ENCODE measurements around the gene FAM111B. TPM values are rescaled to one million over a fixed set of nuclear protein-coding genes. Genes with fewer than 3 reads are reported as not detected.
"Not testable (repeated sequence)": the region's sequence is repeated elsewhere in the genome, so short reads cannot be mapped to it uniquely, and the experiment has no call there.

Gene FAM111B
- 7.2 TPM for polyA plus RNA-seq (2013, experiment 1 of 2)
- polyA plus RNA-seq (2013, experiment 2 of 2), result 7.0 TPM

- Histone ChIP-seq H3K18ac (ENCODE audit: low read length) (peak within 1 kb of the TSS; percentile 84), H2BK5ac (ENCODE audit: low read length) (no peak within 1 kb of the TSS), H2AK5ac (ENCODE audit: low read depth, low read length) (no peak within 1 kb of the TSS), H4K8ac (ENCODE audit: low read depth, low read length) (no peak within 1 kb of the TSS), H2BK120ac (ENCODE audit: low read depth, low read length) (no peak within 1 kb of the TSS), H3K4me1 (ENCODE audit: control insufficient read depth in 2 of 2, insufficient read depth in 1 of 2, low read depth in 1 of 2, low read length in 2 of 2) (peaks cover 4 to 9% of the 10 kb centered on the region in 2 donors), H4K91ac (ENCODE audit: low read depth, low read length, poor library complexity) (no peak within 1 kb of the TSS), H3K14ac (ENCODE audit: low read length) (peak within 1 kb of the TSS; percentile 31), H3K36me3 (replicated peaks in 1 of 2; ENCODE audit: control insufficient read depth in 2 of 2, insufficient read depth in 2 of 2, low read length in 2 of 2) (peaks cover 0 to 30% of the 10 kb centered on the region in 2 donors), H3K4me2 (ENCODE audit: insufficient read depth, low read length, poor library complexity, severe bottlenecking) (peak within 1 kb of the TSS; percentile 66), H3K9ac (ENCODE audit: low read depth, low read length, poor library complexity) (peak within 1 kb of the TSS; percentile 51), H3K9me3 (replicated peaks in 1 of 2; ENCODE audit: control insufficient read depth in 2 of 2, insufficient read depth in 1 of 2, low read depth in 1 of 2, low read length in 2 of 2) (peaks cover 0 to 15% of the 10 kb centered on the region in 2 donors), H3K4me3 (ENCODE audit: low read length in 2 of 2) (peak within 1 kb of the TSS; percentile 68 to 81), H2BK15ac (ENCODE audit: low read length) (no peak within 1 kb of the TSS), H3K27ac (replicated peaks; ENCODE audit: low read length) (peak within 1 kb of the TSS; percentile 58), H3K23ac (ENCODE audit: low read depth, low read length, poor library complexity) (no peak within 1 kb of the TSS), H3K27me3 (ENCODE audit: control insufficient read depth in 3 of 3, insufficient read depth in 3 of 3, low read depth in 1 of 3, low read length in 3 of 3) (peaks cover 0 to 12% (median 2%) of the 10 kb centered on the region in 3 experiments), H2BK12ac (ENCODE audit: low read length) (no peak within 1 kb of the TSS), H3K4ac (ENCODE audit: low read length) (no peak within 1 kb of the TSS), H3K79me1 (ENCODE audit: low read depth, low read length) (no peaks in the 10 kb centered on the region), H2AFZ (ENCODE audit: low read length) (peak within 1 kb of the TSS; percentile 98)
- WGBS, 2 donors (ENCODE audit: extremely low coverage in 2 of 2, insufficient read length in 2 of 2, insufficient replicate concordance in 1 of 2), result no CpG with 5 or more reads among the region's 64 CpGs
- DNase-seq (ENCODE audit: low spot score), result peak; percentile 85
These were observed at the start of gene FAM111B for GRCh38 chr11:59106363-59107336. TSS of gene FAM111B (plus strand) at chr11:59107237. CDS start at chr11:59109626, 2,389 bp downstream.

GRCh38 chr11:59058120-59059033, 48.7 kb upstream of the FAM111B start:
- H3K9me3 ChIP-seq (replicated peaks in 1 of 2; ENCODE audit: control insufficient read depth in 2 of 2, insufficient read depth in 1 of 2, low read depth in 1 of 2, low read length in 2 of 2); H3K27me3 ChIP-seq (ENCODE audit: control insufficient read depth in 3 of 3, insufficient read depth in 3 of 3, low read depth in 1 of 3, low read length in 3 of 3); H2BK12ac ChIP-seq (ENCODE audit: low read length); H2BK15ac ChIP-seq (ENCODE audit: low read length); H4K91ac ChIP-seq (ENCODE audit: low read depth, low read length, poor library complexity); H4K8ac ChIP-seq (ENCODE audit: low read depth, low read length); H3K23ac ChIP-seq (ENCODE audit: low read depth, low read length, poor library complexity); H3K9ac ChIP-seq (ENCODE audit: low read depth, low read length, poor library complexity); H2AK5ac ChIP-seq (ENCODE audit: low read depth, low read length); H3K4me1 ChIP-seq (ENCODE audit: control insufficient read depth in 2 of 2, insufficient read depth in 1 of 2, low read depth in 1 of 2, low read length in 2 of 2); H3K4ac ChIP-seq (ENCODE audit: low read length); H3K79me1 ChIP-seq (ENCODE audit: low read depth, low read length); H2BK5ac ChIP-seq (ENCODE audit: low read length); H3K14ac ChIP-seq (ENCODE audit: low read length); H2BK120ac ChIP-seq (ENCODE audit: low read depth, low read length); H3K18ac ChIP-seq (ENCODE audit: low read length); H3K36me3 ChIP-seq (replicated peaks in 1 of 2; ENCODE audit: control insufficient read depth in 2 of 2, insufficient read depth in 2 of 2, low read length in 2 of 2); H3K27ac ChIP-seq (replicated peaks; ENCODE audit: low read length): not testable (repeated sequence)
- Histone ChIP-seq H2AFZ (ENCODE audit: low read length) (peak overlapping the region; percentile 87), H3K4me2 (ENCODE audit: insufficient read depth, low read length, poor library complexity, severe bottlenecking) (peak overlapping the region; percentile 61), H3K4me3 (ENCODE audit: low read length in 2 of 2) (peak overlapping the region; percentile 29 to 74)
- WGBS, 2 donors (ENCODE audit: extremely low coverage in 2 of 2, insufficient read length in 2 of 2, insufficient replicate concordance in 1 of 2), result no CpG with 5 or more reads among the region's 27 CpGs
- peak; percentile 97 for DNase-seq (ENCODE audit: low spot score)

GRCh38 chr11:59060096-59060495, 46.9 kb upstream of the FAM111B start:
- H2AK5ac ChIP-seq (ENCODE audit: low read depth, low read length); H3K23ac ChIP-seq (ENCODE audit: low read depth, low read length, poor library complexity); H2BK12ac ChIP-seq (ENCODE audit: low read length); H3K79me1 ChIP-seq (ENCODE audit: low read depth, low read length); H2AFZ ChIP-seq (ENCODE audit: low read length); H3K14ac ChIP-seq (ENCODE audit: low read length); H3K4ac ChIP-seq (ENCODE audit: low read length); H2BK15ac ChIP-seq (ENCODE audit: low read length); H3K4me2 ChIP-seq (ENCODE audit: insufficient read depth, low read length, poor library complexity, severe bottlenecking); H4K8ac ChIP-seq (ENCODE audit: low read depth, low read length); H4K91ac ChIP-seq (ENCODE audit: low read depth, low read length, poor library complexity); H2BK5ac ChIP-seq (ENCODE audit: low read length); H3K36me3 ChIP-seq (replicated peaks in 1 of 2; ENCODE audit: control insufficient read depth in 2 of 2, insufficient read depth in 2 of 2, low read length in 2 of 2); DNase-seq (ENCODE audit: low spot score); H3K9ac ChIP-seq (ENCODE audit: low read depth, low read length, poor library complexity); H2BK120ac ChIP-seq (ENCODE audit: low read depth, low read length); H3K4me1 ChIP-seq (ENCODE audit: control insufficient read depth in 2 of 2, insufficient read depth in 1 of 2, low read depth in 1 of 2, low read length in 2 of 2); H3K18ac ChIP-seq (ENCODE audit: low read length); H3K4me3 ChIP-seq (ENCODE audit: low read length in 2 of 2); H3K27ac ChIP-seq (replicated peaks; ENCODE audit: low read length); H3K9me3 ChIP-seq (replicated peaks in 1 of 2; ENCODE audit: control insufficient read depth in 2 of 2, insufficient read depth in 1 of 2, low read depth in 1 of 2, low read length in 2 of 2): not testable (repeated sequence)
- H3K27me3 ChIP-seq (ENCODE audit: control insufficient read depth in 3 of 3, insufficient read depth in 3 of 3, low read depth in 1 of 3, low read length in 3 of 3), result peaks cover 0 to 10% (median 0%) of the 10 kb centered on the region in 3 experiments
- WGBS, 2 donors (ENCODE audit: extremely low coverage in 2 of 2, insufficient read length in 2 of 2, insufficient replicate concordance in 1 of 2), result no CpG with 5 or more reads among the region's 3 CpGs
